ENCODE measurements around the gene RASAL1. TPM values are rescaled to one million over a fixed set of nuclear protein-coding genes. Genes with fewer than 3 reads are reported as not detected.
"Not testable (repeated sequence)": the region's sequence is repeated elsewhere in the genome, so short reads cannot be mapped to it uniquely, and the experiment has no call there.

RASAL1 gene
- total RNA-seq, 2 donors from 2014 or later: 1.6 to 9.9 TPM

DNA sequence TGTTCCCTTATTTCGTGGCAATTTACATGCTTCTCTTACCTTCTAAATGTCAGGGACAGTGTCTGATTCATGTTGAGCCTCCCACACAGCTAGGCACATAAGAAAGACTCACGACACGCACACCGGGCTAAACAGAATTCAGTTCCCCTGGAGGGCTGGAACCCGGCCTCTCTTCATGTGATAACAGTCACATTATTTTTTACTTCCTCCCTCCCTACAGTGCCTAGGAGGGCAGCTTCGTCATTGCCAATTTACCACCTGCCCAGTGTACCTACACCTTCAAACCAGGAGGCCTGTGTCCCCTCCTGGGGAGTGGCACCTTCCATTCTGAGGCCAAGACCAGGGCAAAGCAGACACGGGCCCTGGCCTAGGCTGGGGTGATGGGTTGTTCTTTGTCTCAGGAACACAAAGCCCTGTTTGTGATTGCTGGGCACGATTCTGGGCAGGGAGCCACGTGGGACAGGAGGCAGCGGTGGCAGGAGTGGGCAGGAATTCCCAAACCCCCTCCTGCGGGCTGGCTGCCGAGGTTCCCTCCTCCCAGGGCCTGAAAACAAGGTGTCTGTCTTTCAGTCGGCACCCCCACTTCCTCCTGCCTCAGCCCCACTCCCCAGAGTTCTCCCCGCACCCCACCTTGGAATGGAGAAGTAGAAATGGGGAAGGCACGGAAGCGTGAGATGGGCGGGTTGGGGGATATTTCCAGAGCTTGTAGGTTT, 6.8 kb upstream of the RASAL1 start:
- Histone ChIP-seq H3K9me3 (no peaks in the 10 kb centered on the region), H3K27me3 (replicated peaks; ENCODE audit: insufficient read depth) (no peaks in the 10 kb centered on the region), H3K4me3 (no peak overlapping the region), H3K27ac (no peak overlapping the region), H3K36me3 (no peaks in the 10 kb centered on the region), H3K4me1 (replicated peaks) (no peaks in the 10 kb centered on the region)
- TF ChIP-seq, protein P1, sequence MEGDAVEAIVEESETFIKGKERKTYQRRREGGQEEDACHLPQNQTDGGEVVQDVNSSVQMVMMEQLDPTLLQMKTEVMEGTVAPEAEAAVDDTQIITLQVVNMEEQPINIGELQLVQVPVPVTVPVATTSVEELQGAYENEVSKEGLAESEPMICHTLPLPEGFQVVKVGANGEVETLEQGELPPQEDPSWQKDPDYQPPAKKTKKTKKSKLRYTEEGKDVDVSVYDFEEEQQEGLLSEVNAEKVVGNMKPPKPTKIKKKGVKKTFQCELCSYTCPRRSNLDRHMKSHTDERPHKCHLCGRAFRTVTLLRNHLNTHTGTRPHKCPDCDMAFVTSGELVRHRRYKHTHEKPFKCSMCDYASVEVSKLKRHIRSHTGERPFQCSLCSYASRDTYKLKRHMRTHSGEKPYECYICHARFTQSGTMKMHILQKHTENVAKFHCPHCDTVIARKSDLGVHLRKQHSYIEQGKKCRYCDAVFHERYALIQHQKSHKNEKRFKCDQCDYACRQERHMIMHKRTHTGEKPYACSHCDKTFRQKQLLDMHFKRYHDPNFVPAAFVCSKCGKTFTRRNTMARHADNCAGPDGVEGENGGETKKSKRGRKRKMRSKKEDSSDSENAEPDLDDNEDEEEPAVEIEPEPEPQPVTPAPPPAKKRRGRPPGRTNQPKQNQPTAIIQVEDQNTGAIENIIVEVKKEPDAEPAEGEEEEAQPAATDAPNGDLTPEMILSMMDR (IDR thresholded peaks at IDR 0.05): no peak
- TF ChIP-seq POLR2AphosphoS5 (IDR thresholded peaks at IDR 0.05) (no peak), POLR2A (IDR thresholded peaks at IDR 0.05) (no peak)
- WGBS: 47% methylated on average over 17 of the region's 17 CpGs
- intact Hi-C loops (cut with DNase I): no loop called here
- DNase-seq (ENCODE audit: low spot score): no peak

- intact Hi-C loops (cut with DNase I); H3K36me3 ChIP-seq; H3K9me3 ChIP-seq; H3K27me3 ChIP-seq (replicated peaks; ENCODE audit: insufficient read depth); H3K4me3 ChIP-seq; H3K4me1 ChIP-seq (replicated peaks); H3K27ac ChIP-seq; DNase-seq (ENCODE audit: low spot score): not testable (repeated sequence)
- 89% methylated on average over 3 of the region's 3 CpGs for WGBS
These were observed 6.2 kb upstream of the RASAL1 start for GRCh38 chr12:113141716-113142115.

GRCh38 chr12:113140706-113141105, 5.1 kb upstream of the RASAL1 start:
- H3K27ac ChIP-seq: no peak overlapping the region
- no peak overlapping the region for H3K4me3 ChIP-seq
- H3K36me3 ChIP-seq: no peaks in the 10 kb centered on the region
- no peak for DNase-seq (ENCODE audit: low spot score)
- 85% methylated on average over 7 of the region's 7 CpGs for WGBS
- peaks cover 2% of the 10 kb centered on the region for H3K27me3 ChIP-seq (replicated peaks; ENCODE audit: insufficient read depth)
- H3K9me3 ChIP-seq: no peaks in the 10 kb centered on the region
- intact Hi-C loops (cut with DNase I): no loop called here
- TF ChIP-seq POLR2AphosphoS5 (IDR thresholded peaks at IDR 0.05): no peak
- TF ChIP-seq, protein P1 (IDR thresholded peaks at IDR 0.05): no peak
- no peak for TF ChIP-seq POLR2A (IDR thresholded peaks at IDR 0.05)
- H3K4me1 ChIP-seq (replicated peaks): no peaks in the 10 kb centered on the region

GRCh38 chr12:113138826-113139225, 3.3 kb upstream of the RASAL1 start:
- Histone ChIP-seq H3K9me3 (no peaks in the 10 kb centered on the region), H3K27me3 (replicated peaks; ENCODE audit: insufficient read depth) (peaks cover 10% of the 10 kb centered on the region), H3K36me3 (no peaks in the 10 kb centered on the region), H3K4me1 (replicated peaks) (no peaks in the 10 kb centered on the region), H3K27ac (no peak overlapping the region), H3K4me3 (no peak overlapping the region)
- 76% methylated on average over 3 of the region's 3 CpGs for WGBS
- TF ChIP-seq, protein P1 (IDR thresholded peaks at IDR 0.05): no peak
- TF ChIP-seq POLR2A (IDR thresholded peaks at IDR 0.05): no peak
- TF ChIP-seq POLR2AphosphoS5 (IDR thresholded peaks at IDR 0.05): no peak
- DNase-seq (ENCODE audit: low spot score): no peak
- intact Hi-C loops (cut with DNase I): no loop called here

DNA sequence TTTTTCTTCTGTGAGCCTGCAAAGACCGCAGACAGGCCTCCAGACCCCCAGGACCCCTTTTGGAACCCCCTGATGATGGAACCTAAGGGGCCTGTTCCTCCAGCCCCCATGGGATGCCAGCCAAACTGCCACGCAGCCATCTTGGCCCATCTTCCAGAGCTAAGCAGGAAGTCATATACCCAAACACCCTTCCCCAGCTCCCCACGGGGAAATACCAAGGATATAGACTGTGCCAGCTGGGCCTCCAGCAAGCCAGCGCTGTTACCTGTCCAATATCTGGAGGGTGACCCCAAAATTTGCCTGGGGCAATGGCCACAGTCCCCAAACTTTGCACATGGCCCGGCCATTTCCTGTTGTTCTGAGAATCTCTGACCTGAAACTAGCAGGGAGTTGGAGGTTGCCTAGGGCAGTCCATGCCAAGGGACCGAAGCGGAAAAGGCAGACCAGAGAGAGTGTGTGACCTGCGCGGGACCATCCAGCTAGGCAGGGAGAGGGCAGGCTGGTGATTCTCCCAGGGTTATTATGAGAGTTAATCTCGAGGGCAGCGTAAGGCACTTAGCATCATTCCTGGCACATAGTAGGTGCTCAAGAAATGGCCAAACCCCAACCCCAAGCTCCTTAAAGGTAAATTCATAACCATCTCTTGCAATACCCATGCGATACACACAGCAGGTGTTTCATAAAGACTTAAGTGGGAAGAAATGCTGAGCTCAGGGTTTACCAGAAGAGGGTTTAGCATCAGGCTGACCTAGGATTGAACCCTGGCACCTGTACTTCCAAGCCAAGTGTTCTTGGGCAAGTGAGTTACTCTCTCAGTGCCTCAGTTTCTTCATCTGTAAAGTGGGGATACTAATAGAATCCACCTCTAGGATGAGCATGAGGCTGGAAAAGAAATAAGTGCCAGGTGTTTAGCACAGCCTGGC, 2.6 kb upstream of the RASAL1 start:
- intact Hi-C loops (cut with DNase I): no loop called here
- TF ChIP-seq POLR2AphosphoS5 (IDR thresholded peaks at IDR 0.05) (no peak), POLR2A (IDR thresholded peaks at IDR 0.05) (no peak)
- TF ChIP-seq, protein P1 (IDR thresholded peaks at IDR 0.05): no peak
- WGBS: 83% methylated on average over 12 of the region's 12 CpGs
- no peaks in the 10 kb centered on the region for H3K9me3 ChIP-seq
- no peaks in the 10 kb centered on the region for H3K36me3 ChIP-seq
- H3K27ac ChIP-seq: no peak overlapping the region
- H3K4me1 ChIP-seq (replicated peaks): no peaks in the 10 kb centered on the region
- no peak for DNase-seq (ENCODE audit: low spot score)
- H3K27me3 ChIP-seq (replicated peaks; ENCODE audit: insufficient read depth): peaks cover 10% of the 10 kb centered on the region
- no peak overlapping the region for H3K4me3 ChIP-seq
